Non-pigmented ciliary epithelial cell (primary cell): ENCODE data around the gene SHROOM3.
"Not testable (repeated sequence)": the region's sequence is repeated elsewhere in the genome, so short reads cannot be mapped to it uniquely, and the experiment has no call there.

Source experiments
- DNase-seq: peaks from one replicate; pipeline ENCODE4 v3.0.0-alpha.2; 2010; ENCODE audit warnings: low read depth

Gene SHROOM3

GRCh38 chr4:76725039-76725438 lies 290.0 kb downstream of the SHROOM3 start:
- DNase-seq: no peak

- DNase-seq: no peak
These were observed 291.1 kb downstream of the SHROOM3 start for GRCh38 chr4:76726176-76726575.

- DNase-seq: no peak
These were observed 291.6 kb downstream of the SHROOM3 start for GRCh38 chr4:76726631-76727030.

- not testable (repeated sequence) for DNase-seq
These were observed 292.9 kb downstream of the SHROOM3 start for GRCh38 chr4:76727934-76728333.

- DNase-seq: no peak
These were observed 294.4 kb downstream of the SHROOM3 start for GRCh38 chr4:76729460-76729859.

GRCh38 chr4:76729980-76730379 lies 295.0 kb downstream of the SHROOM3 start:
- DNase-seq: no peak

- no peak for DNase-seq
These were observed 297.2 kb downstream of the SHROOM3 start for GRCh38 chr4:76732246-76732645.

- DNase-seq: no peak
These were observed 298.2 kb downstream of the SHROOM3 start for GRCh38 chr4:76733068-76733771.

GRCh38 chr4:76736414-76736813 lies 301.4 kb downstream of the SHROOM3 start:
- no peak for DNase-seq

- no peak for DNase-seq
These were observed 302.2 kb downstream of the SHROOM3 start for GRCh38 chr4:76737180-76737579.

GRCh38 chr4:76737771-76738085 lies 302.7 kb downstream of the SHROOM3 start:
- DNase-seq: no peak

GRCh38 chr4:76738086-76738931 lies 303.3 kb downstream of the SHROOM3 start:
- DNase-seq: no peak

GRCh38 chr4:76740192-76740591 lies 305.2 kb downstream of the SHROOM3 start:
- DNase-seq: no peak

GRCh38 chr4:76740866-76741662 lies 306.0 kb downstream of the SHROOM3 start:
- DNase-seq: no peak

- DNase-seq: no peak
These were observed 306.6 kb downstream of the SHROOM3 start for GRCh38 chr4:76741663-76742020.

GRCh38 chr4:76744241-76744921 lies 309.4 kb downstream of the SHROOM3 start:
- no peak for DNase-seq

GRCh38 chr4:76745240-76745639 lies 310.2 kb downstream of the SHROOM3 start:
- DNase-seq: no peak

- DNase-seq: no peak
These were observed 312.5 kb downstream of the SHROOM3 start for GRCh38 chr4:76747563-76747962.

- no peak for DNase-seq
These were observed 313.6 kb downstream of the SHROOM3 start for GRCh38 chr4:76748649-76749048.

- no peak for DNase-seq
These were observed 314.3 kb downstream of the SHROOM3 start for GRCh38 chr4:76749355-76749754.

GRCh38 chr4:76750716-76751115 lies 315.7 kb downstream of the SHROOM3 start:
- no peak for DNase-seq
